ENCODE results near the gene BMF. TPM values are rescaled to one million over a fixed set of nuclear protein-coding genes. Genes with fewer than 3 reads are reported as not detected.

The BMF gene
- total and polyA plus RNA-seq, 2 of the 4 experiments (the other 2 are of a cell fraction), result 2.4 to 2.9 TPM

GRCh38 chr15:40053079-40053830 lies 55.4 kb downstream of the BMF start:
- Histone ChIP-seq H2AFZ (replicated peaks; ENCODE audit: low read length, poor library complexity) (no peak overlapping the region), H3K4me2 (ENCODE audit: low read depth, low read length) (no peak overlapping the region), H3K56ac (ENCODE audit: extremely low read depth, insufficient read depth, low read length) (no peak overlapping the region), H3K36me3 (ENCODE audit: control insufficient read depth, insufficient read depth, low read length) (no peaks in the 10 kb centered on the region), H4K8ac (ENCODE audit: low read depth in 2 of 2, low read length in 2 of 2) (peak overlapping the region in 1 of 2 experiments; percentile 78; a peak in 1 of 4 replicates), H2AK9ac (replicated peaks; ENCODE audit: low read depth, low read length, poor library complexity) (peak overlapping the region; percentile 74), H2BK15ac (ENCODE audit: low read depth, low read length) (peak overlapping the region; percentile 47; the same call in 1 of the 3 replicates), H3K18ac (ENCODE audit: low read depth, low read length) (no peak overlapping the region), H3K9ac (ENCODE audit: low read depth, low read length) (no peak overlapping the region), H3K27me3 (ENCODE audit: control insufficient read depth, insufficient read depth, low read length) (no peaks in the 10 kb centered on the region), H2BK20ac (ENCODE audit: low read depth, low read length) (peak overlapping the region; percentile 43), H4K91ac (ENCODE audit: insufficient read depth, low read depth, low read length) (peak overlapping the region; percentile 6; the same call in 1 of the 2 replicates), H4K20me1 (ENCODE audit: insufficient read depth, low read length) (no peaks in the 10 kb centered on the region), H2BK120ac (ENCODE audit: low read depth, low read length) (peak overlapping the region; percentile 38), H3K9me1 (ENCODE audit: insufficient read depth, low read length) (peaks cover 28% of the 10 kb centered on the region), H3K27ac (ENCODE audit: insufficient read depth, low read length) (no peak overlapping the region), H4K5ac (ENCODE audit: low read depth, low read length) (no peak overlapping the region), H3K4me3 (ENCODE audit: insufficient read depth, low read depth, low read length) (no peak overlapping the region), H3K79me1 (ENCODE audit: low read depth in 1 of 2, low read length in 2 of 2) (peaks cover 0 to 8% of the 10 kb centered on the region in 2 experiments; a peak in 1 of 4 replicates), H3K14ac (replicated peaks; ENCODE audit: low read depth, low read length) (peak overlapping the region; percentile 50; the same call in 1 of the 2 replicates), H3K23ac (ENCODE audit: low read depth, low read length) (no peak overlapping the region), H3K4me1 (ENCODE audit: control insufficient read depth, insufficient read depth, low read length) (peaks cover 18% of the 10 kb centered on the region), H3K9me3 (ENCODE audit: control insufficient read depth, insufficient read depth, low read length) (no peaks in the 10 kb centered on the region), H3K4ac (ENCODE audit: low read depth, low read length) (peak overlapping the region; percentile 67), H2BK5ac (ENCODE audit: low read depth, low read length, poor library complexity, severe bottlenecking) (no peak overlapping the region), H2AK5ac (ENCODE audit: low read depth, low read length) (peak overlapping the region; percentile 62)
- in situ Hi-C loops (cut with MboI; ENCODE audit: low sequenced_read_pairs) (no loop called here), intact Hi-C loops (cut with micrococcal nuclease) (no loop called here), dilution Hi-C loops (cut with HindIII; ENCODE audit: low sequenced_read_pairs, unreplicated experiment) (no loop called here)
- ChIA-PET CTCF (interaction anchor here (1.1 to 1.5 kb wide), 2 partner anchors 51 to 59 kb away, joined by 3 to 6 read pairs; no protein-coding TSS in a partner anchor), POLR2A (ENCODE audit: unreplicated experiment) (no interaction called here)
- no TSS peak for BruUV-seq (replicated peaks)
- DNase-seq (no peak), ATAC-seq (ENCODE audit: low read depth) (no peak)
- 96% methylated on average over 5 of the region's 12 CpGs; no CpG with 5 or more reads in 1 of the 2 experiments for WGBS, 2 experiments (ENCODE audit: extremely low coverage in 2 of 2, insufficient read length in 1 of 2)
- TF ChIP-seq USF2 (IDR thresholded peaks at IDR 0.05; ENCODE audit: low read depth, low read length), result no peak
- TF ChIP-seq NFE2L2 (IDR thresholded peaks at IDR 0.05; ENCODE audit: low read depth, low read length), result no peak
- no peak for TF ChIP-seq BHLHE40 (IDR thresholded peaks at IDR 0.05; ENCODE audit: low read depth, low read length)
- TF ChIP-seq RCOR1 (IDR thresholded peaks at IDR 0.05; ENCODE audit: insufficient replicate concordance, low read length), result no peak
- TF ChIP-seq MAFK (IDR thresholded peaks at IDR 0.05; ENCODE audit: low read depth, low read length), result no peak
- TF ChIP-seq FOS (IDR thresholded peaks at IDR 0.05; ENCODE audit: low read depth, low read length), result no peak
- TF ChIP-seq RFX5 (IDR thresholded peaks at IDR 0.05; ENCODE audit: low read depth, low read length), result no peak
- TF ChIP-seq MAZ (IDR thresholded peaks at IDR 0.05; ENCODE audit: borderline replicate concordance, low read depth, low read length), result no peak
- no peak for TF ChIP-seq CHD1 (IDR thresholded peaks at IDR 0.05; ENCODE audit: low read depth, low read length)
- TF ChIP-seq MXI1 (IDR thresholded peaks at IDR 0.05; ENCODE audit: borderline replicate concordance, low read depth, low read length), result no peak
- TF ChIP-seq SMC3 (IDR thresholded peaks at IDR 0.05; ENCODE audit: low read depth, low read length), result no peak
- no peak for TF ChIP-seq CEBPB (IDR thresholded peaks at IDR 0.05; ENCODE audit: low read depth, low read length)
- TF ChIP-seq ELK1 (IDR thresholded peaks at IDR 0.05; ENCODE audit: borderline replicate concordance, low read depth, low read length), result no peak
- no peak for TF ChIP-seq POLR2A (IDR thresholded peaks at IDR 0.05; ENCODE audit: low read depth, low read length)
- TF ChIP-seq CTCF (conservative IDR thresholded peaks at IDR 0.05; ENCODE audit: low read depth, low read length), result no peak
